SK-N-MC (cell line): ENCODE results near the gene C7orf33.

Source experiments
- EZH2 ChIP-seq: fragments of 200-600 bp; sonication (generic); IDR thresholded peaks from one replicate; pipeline ENCODE4 v1.6.1; 2017; ENCODE audit warnings: antibody characterized with exemption
- FOXP2 ChIP-seq: optimal IDR thresholded peaks from 2 replicates; pipeline ENCODE3; 2011; ENCODE audit warnings: mild to moderate bottlenecking, moderate library complexity; ENCODE audit not compliant: insufficient read depth; ENCODE audit errors: extremely low read length, control extremely low read depth
- POLR2AphosphoS5 ChIP-seq: IDR thresholded peaks from 2 replicates; pipeline ENCODE4 v1.6.1; 2012; ENCODE audit warnings: mild to moderate bottlenecking, low read depth, low read length, borderline replicate concordance

- no peak for TF ChIP-seq EZH2
- no peak for TF ChIP-seq POLR2AphosphoS5
- TF ChIP-seq FOXP2, result no peak
These were observed 26.8 kb upstream of the C7orf33 start for GRCh38 chr7:148563583-148564274.
